Suprapubic skin (tissue), 4 donors: ENCODE results near the gene GLYR1. TPM values are rescaled to one million over a fixed set of nuclear protein-coding genes. Genes with fewer than 3 reads are reported as not detected.
A peak's percentile ranks its signal among the peaks of the same experiment; 100 is the strongest.

Experiments used
- DNase-seq, 2 donors: peaks; one replicate each; pipeline ENCODE4 v3.0.0-alpha.2; 2019; ENCODE audit warnings: low spot score in 2 of 2
- H3K27ac ChIP-seq: fragments of 200-600 bp; sonication (generic); one replicate; pipeline ENCODE4 v1.5.1; 2019
- H3K27me3 ChIP-seq: fragments of 200-600 bp; sonication (generic); one replicate; pipeline ENCODE4 v1.5.1; 2019
- H3K36me3 ChIP-seq: fragments of 200-600 bp; sonication (generic); one replicate; pipeline ENCODE4 v1.5.1; 2019
- H3K4me1 ChIP-seq: fragments of 200-600 bp; sonication (generic); one replicate; pipeline ENCODE4 v1.5.1; 2019
- H3K4me3 ChIP-seq: fragments of 200-600 bp; sonication (generic); one replicate; pipeline ENCODE4 v1.5.1; 2019; ENCODE audit warnings: mild to moderate bottlenecking
- H3K9me3 ChIP-seq: fragments of 200-600 bp; sonication (generic); one replicate; pipeline ENCODE4 v1.5.1; 2019
- CTCF ChIP-seq, 2 donors: fragments of 200-600 bp in 1 of 2; fragments of 450-650 bp in 1 of 2; sonication (generic) in 1 of 2; IDR thresholded peaks; one replicate each; pipeline ENCODE4 v1.5.1; 2016 to 2019; ENCODE audit warnings: antibody characterized with exemption in 2 of 2, mild to moderate bottlenecking in 1 of 2, moderate library complexity in 1 of 2
- EP300 ChIP-seq: sonication (generic); formaldehyde crosslinking; IDR thresholded peaks from one replicate; pipeline ENCODE4 v1.6.1; 2017; ENCODE audit warnings: antibody characterized with exemption
- POLR2A ChIP-seq, 2 donors: fragments of 450-650 bp; IDR thresholded peaks; one replicate each; pipeline ENCODE4 v1.6.1; 2017; ENCODE audit warnings: antibody characterized with exemption in 2 of 2, mild to moderate bottlenecking in 2 of 2, moderate library complexity in 2 of 2
- POLR2AphosphoS5 ChIP-seq, 3 donors: sonication (generic); formaldehyde crosslinking; IDR thresholded peaks; one replicate each; pipeline ENCODE4 v1.6.1; 2017; ENCODE audit warnings: antibody characterized with exemption in 3 of 3
- WGBS: methylation state at CpG from one replicate; pipeline ENCODE4 v1.1.5; 2018; 5-methylcytosine and 5-hydroxymethylcytosine counted together
- total RNA-seq, 4 donors: library from RNA; depleted of rRNA; stranded (reverse); fragments of >200 nt; gene quantifications; one replicate each; pipeline ENCODE4 v1.1.0, GENCODE V29; 2016

GLYR1 gene
- total RNA-seq, 4 donors from 2014 or later: 42.2 to 76.0 (median 50.7) TPM

- no peak for DNase-seq
- TF ChIP-seq CTCF (IDR thresholded peaks at IDR 0.05) (no peak), POLR2AphosphoS5 (IDR thresholded peaks at IDR 0.05) (no peak), POLR2A (IDR thresholded peaks at IDR 0.05) (no peak), EP300 (no peak)
- no peak overlapping the region for H3K27ac ChIP-seq
- H3K4me1 ChIP-seq: peaks cover 18% of the 10 kb centered on the region
- no peaks in the 10 kb centered on the region for H3K9me3 ChIP-seq
- peaks cover 60% of the 10 kb centered on the region for H3K36me3 ChIP-seq
- H3K4me3 ChIP-seq: no peak overlapping the region
- WGBS: 93% methylated on average over 6 of the region's 6 CpGs
- no peaks in the 10 kb centered on the region for H3K27me3 ChIP-seq
Measured at GRCh38 chr16:4806280-4806679, 40.8 kb downstream of the GLYR1 start.

- Histone ChIP-seq H3K4me1 (peaks cover 28% of the 10 kb centered on the region), H3K4me3 (no peak overlapping the region), H3K9me3 (no peaks in the 10 kb centered on the region), H3K27ac (no peak overlapping the region), H3K27me3 (no peaks in the 10 kb centered on the region), H3K36me3 (peaks cover 53% of the 10 kb centered on the region)
- 87% methylated on average over 11 of the region's 11 CpGs for whole genome bisulfite sequencing
- TF ChIP-seq POLR2AphosphoS5 (IDR thresholded peaks at IDR 0.05) (no peak), CTCF (IDR thresholded peaks at IDR 0.05) (no peak), EP300 (no peak), POLR2A (IDR thresholded peaks at IDR 0.05) (no peak)
- no peak for DNase-seq
Measured at GRCh38 chr16:4805231-4805630, 41.9 kb downstream of the GLYR1 start.

DNA sequence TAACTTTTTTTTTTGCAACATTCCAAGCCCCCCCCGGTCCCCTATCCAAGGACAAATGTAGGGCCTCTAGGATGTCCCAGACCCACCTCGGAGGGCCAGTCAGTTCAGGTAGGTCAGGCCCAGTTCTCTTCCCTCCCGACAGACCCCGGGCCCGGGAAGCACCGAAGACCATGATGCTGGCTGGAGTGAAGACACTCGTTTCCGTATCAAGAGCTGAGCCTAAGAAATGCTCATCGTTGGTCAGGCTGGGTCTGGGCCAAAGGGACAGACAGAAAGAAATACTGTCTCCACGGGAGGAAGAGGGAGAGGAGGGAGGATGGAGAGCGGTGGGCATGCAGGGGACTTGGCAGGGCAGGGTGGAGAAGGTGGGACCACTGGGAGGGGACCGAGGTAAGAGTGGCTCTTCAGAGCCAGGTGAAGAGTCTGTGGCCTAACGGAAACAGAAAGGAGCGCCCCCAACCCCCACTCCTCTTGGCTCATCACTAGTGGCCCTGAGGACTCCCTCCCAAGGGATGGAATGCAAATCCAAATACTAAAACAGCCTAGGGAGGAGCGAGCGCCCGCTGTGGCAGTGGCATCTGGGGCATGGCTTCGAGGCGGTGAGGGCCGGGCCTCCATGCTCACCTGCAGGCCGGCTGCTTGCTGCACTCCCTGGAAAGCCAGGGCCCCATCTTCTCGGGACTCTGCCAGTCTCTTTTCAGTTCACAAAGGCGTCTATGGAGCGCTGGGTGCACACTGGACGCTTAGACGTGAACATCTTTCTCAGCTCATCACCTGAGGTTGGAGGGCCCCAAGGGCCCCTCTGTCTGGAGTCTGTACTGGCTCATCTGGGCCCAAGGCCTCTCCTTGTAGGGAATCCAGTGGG is 43.0 kb downstream of the GLYR1 start:
- WGBS: 85% methylated on average over 17 of the region's 26 CpGs

DNA sequence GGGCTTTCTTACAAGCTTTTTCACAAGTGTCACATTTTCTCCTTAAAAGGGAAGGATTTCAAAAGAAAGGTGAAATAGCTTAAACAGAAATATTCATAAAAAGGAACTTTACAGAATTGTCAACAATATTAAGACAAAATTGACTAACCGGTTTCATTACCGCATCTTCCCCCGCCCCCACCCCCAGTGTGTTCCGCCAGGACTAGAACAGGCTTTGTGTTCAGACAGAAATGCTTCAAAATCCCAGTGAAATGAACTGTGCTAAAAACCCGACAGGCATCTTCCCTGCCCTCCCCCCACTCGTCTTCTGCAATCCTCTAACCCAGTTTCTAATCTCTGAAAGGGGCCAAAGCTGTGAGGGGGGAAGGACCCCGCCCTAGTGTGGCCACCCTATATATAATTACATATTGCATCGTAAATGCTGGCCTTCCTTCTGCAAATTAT is 43.7 kb downstream of the GLYR1 start:
- no peak for DNase-seq
- H3K27ac ChIP-seq: no peak overlapping the region
- WGBS: 50% methylated on average over 8 of the region's 8 CpGs
- no peaks in the 10 kb centered on the region for H3K9me3 ChIP-seq
- no peak for TF ChIP-seq CTCF (IDR thresholded peaks at IDR 0.05)
- TF ChIP-seq POLR2AphosphoS5 (IDR thresholded peaks at IDR 0.05): no peak
- no peak for TF ChIP-seq POLR2A (IDR thresholded peaks at IDR 0.05)
- no peak for TF ChIP-seq EP300
- peak overlapping the region; percentile 93 for H3K4me3 ChIP-seq
- H3K27me3 ChIP-seq: no peaks in the 10 kb centered on the region
- peaks cover 49% of the 10 kb centered on the region for H3K36me3 ChIP-seq
- peaks cover 29% of the 10 kb centered on the region for H3K4me1 ChIP-seq

More for the DNA sequence above, 43.0 kb downstream of the GLYR1 start:
- no peak overlapping the region for H3K4me3 ChIP-seq
- DNase-seq: no peak
- no peak overlapping the region for H3K27ac ChIP-seq
- TF ChIP-seq EP300 (no peak), POLR2AphosphoS5 (IDR thresholded peaks at IDR 0.05) (no peak), CTCF (IDR thresholded peaks at IDR 0.05) (no peak), POLR2A (IDR thresholded peaks at IDR 0.05) (no peak)
- H3K9me3 ChIP-seq: no peaks in the 10 kb centered on the region
- H3K4me1 ChIP-seq: peaks cover 29% of the 10 kb centered on the region
- H3K36me3 ChIP-seq: peaks cover 51% of the 10 kb centered on the region
- H3K27me3 ChIP-seq: no peaks in the 10 kb centered on the region

DNA sequence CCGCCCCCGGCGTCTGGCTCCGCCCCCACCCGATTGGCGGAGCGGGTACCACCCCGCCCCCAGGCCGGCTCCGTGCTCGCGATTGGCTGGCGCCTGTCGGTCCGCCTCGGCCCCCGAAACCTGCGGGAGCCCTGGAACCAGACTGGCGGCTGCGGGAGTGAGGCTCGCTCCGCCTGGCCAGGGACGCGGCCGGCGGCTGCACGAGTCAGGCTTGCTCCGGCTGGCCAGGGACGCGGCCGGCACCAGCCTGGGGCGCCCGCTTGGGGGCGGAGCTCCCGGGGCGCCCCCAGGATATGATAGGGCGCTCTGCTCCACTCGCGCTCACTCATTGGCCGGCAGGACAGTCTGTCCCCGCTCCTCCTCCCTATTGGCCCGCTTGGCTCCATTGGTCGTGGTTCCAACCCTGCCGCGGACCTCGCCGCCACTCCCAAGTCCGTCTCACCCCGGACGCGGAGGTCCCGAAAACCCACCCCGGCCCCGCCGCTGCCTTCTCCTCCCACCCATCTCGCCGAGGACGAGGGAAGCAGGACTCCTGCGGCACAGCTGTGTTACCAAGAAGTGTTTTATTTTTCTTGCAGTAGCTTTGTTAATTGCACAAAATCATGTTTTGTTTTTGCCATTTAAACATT is 44.3 kb downstream of the GLYR1 start:
- peak; percentile 93 to 97 for DNase-seq
- peak overlapping the region; percentile 82 for H3K27ac ChIP-seq
- H3K36me3 ChIP-seq: peaks cover 49% of the 10 kb centered on the region
- 1% methylated on average over 35 of the region's 59 CpGs for WGBS
- TF ChIP-seq POLR2A (IDR thresholded peaks at IDR 0.05): no peak
- no peak for TF ChIP-seq EP300
- no peak for TF ChIP-seq POLR2AphosphoS5 (IDR thresholded peaks at IDR 0.05)
- peak in 1 of 2 donors; percentile 26 for TF ChIP-seq CTCF (IDR thresholded peaks at IDR 0.05)
- H3K4me3 ChIP-seq: peak overlapping the region; percentile 93
- H3K9me3 ChIP-seq: no peaks in the 10 kb centered on the region
- H3K4me1 ChIP-seq: peaks cover 29% of the 10 kb centered on the region
- H3K27me3 ChIP-seq: no peaks in the 10 kb centered on the region
